K562 (cell line): ENCODE results near the gene CREB3L4. TPM values are rescaled to one million over a fixed set of nuclear protein-coding genes. Genes with fewer than 3 reads are reported as not detected.

Experiments
- CBX3 ChIP-seq, 2 experiments: IDR thresholded peaks; 1 replicate in 1 of 2; 2 replicates in 1 of 2; pipeline ENCODE4 v1.6.1; 2012; ENCODE audit warnings: inconsistent platforms in 2 of 2, low read length in 2 of 2, borderline replicate concordance in 1 of 2, control low read depth in 1 of 2
- CCNT2 ChIP-seq: IDR thresholded peaks from 2 replicates; pipeline ENCODE4 v1.6.1; 2011; ENCODE audit warnings: borderline replicate concordance, low read depth, mild to moderate bottlenecking, moderate library complexity, mixed read lengths, low read length; ENCODE audit not compliant: insufficient read length; ENCODE audit errors: extremely low read depth
- HMGXB4 ChIP-seq: sonication (generic); formaldehyde crosslinking; IDR thresholded peaks from 2 replicates; pipeline ENCODE4 v1.8.1; 2023; ENCODE audit warnings: mild to moderate bottlenecking, missing genetic modification reagents
- HSF4 ChIP-seq: fragments of 250-450 bp; sonication (Bioruptor Pico); IDR thresholded peaks from 2 replicates; pipeline ENCODE4 v2.1.2; 2022; ENCODE audit warnings: mild to moderate bottlenecking, moderate library complexity, borderline replicate concordance
- KDM4B ChIP-seq, 2 experiments: fragments of 450-650 bp in 1 of 2; sonication (generic) in 1 of 2; IDR thresholded peaks; 2 replicates each; pipeline ENCODE4 v1.6.1; 2016 to 2017; ENCODE audit warnings: borderline replicate concordance in 2 of 2, antibody characterized with exemption in 1 of 2, low read depth in 1 of 2, mild to moderate bottlenecking in 1 of 2
- MNT ChIP-seq, 2 experiments: fragments of 450-650 bp; conservative IDR thresholded peaks; 2 replicates each; pipeline ENCODE4 v1.6.1; 2017; ENCODE audit warnings: mild to moderate bottlenecking in 2 of 2, moderate library complexity in 2 of 2
- POLR2A ChIP-seq: fragments of 450-650 bp; conservative IDR thresholded peaks from 2 replicates; pipeline ENCODE4 v1.6.1; 2016
- POLR2H ChIP-seq: IDR thresholded peaks from 2 replicates; pipeline ENCODE4 v1.6.1; 2016; ENCODE audit warnings: missing genetic modification characterization, low read depth, mild to moderate bottlenecking, control low read depth, missing compliant biosample characterization, moderate library complexity
- SFPQ ChIP-seq: fragments of 200-400 bp; formaldehyde crosslinking; IDR thresholded peaks from 2 replicates; pipeline ENCODE4 v1.6.1; 2017; ENCODE audit warnings: mild to moderate bottlenecking, low read depth, low read length, moderate library complexity
- SMARCA5 ChIP-seq: fragments of 450-650 bp; IDR thresholded peaks from 2 replicates; pipeline ENCODE4 v1.6.1; 2016
- SMC3 ChIP-seq: conservative IDR thresholded peaks from 2 replicates; pipeline ENCODE4 v1.6.1; 2011; ENCODE audit warnings: low read depth, low read length, improper control_type of control experiment; ENCODE audit not compliant: insufficient read depth
- TAF15 ChIP-seq: fragments of 200-400 bp; formaldehyde crosslinking; IDR thresholded peaks from 2 replicates; pipeline ENCODE4 v1.6.1; 2017; ENCODE audit warnings: mild to moderate bottlenecking, low read depth, low read length, moderate library complexity
- USF1 ChIP-seq: sonication (generic); formaldehyde crosslinking; IDR thresholded peaks from 2 replicates; pipeline ENCODE4 v1.9.0; 2022; ENCODE audit warnings: mild to moderate bottlenecking, missing genetic modification reagents
- ZNF140 ChIP-seq: fragments of 250-450 bp; sonication (Bioruptor Pico); IDR thresholded peaks from 2 replicates; pipeline ENCODE4 v1.8.0; 2021; ENCODE audit warnings: moderate library complexity, mild to moderate bottlenecking, inconsistent platforms
- ZNF408 ChIP-seq: fragments of 250-450 bp; sonication (Bioruptor Pico); IDR thresholded peaks from 2 replicates; pipeline ENCODE4 v1.4.0; 2020; ENCODE audit warnings: low read depth, mild to moderate bottlenecking, moderate library complexity
- ZNF639 ChIP-seq, 2 experiments: fragments of 200-800 bp in 1 of 2; sonication (Bioruptor generic) in 1 of 2; sonication (generic) in 1 of 2; formaldehyde crosslinking in 1 of 2; IDR thresholded peaks in 1 of 2; conservative IDR thresholded peaks in 1 of 2; 2 replicates each; pipeline versions ENCODE4 v1.5.0 to v1.6.1; 2016 to 2020; ENCODE audit warnings: missing compliant biosample characterization in 1 of 2, missing genetic modification characterization in 1 of 2, missing genetic modification reagents in 1 of 2
- ZNF644 ChIP-seq: fragments of 200-800 bp; sonication (Bioruptor generic); IDR thresholded peaks from 2 replicates; pipeline ENCODE4 v1.6.1; 2016; ENCODE audit warnings: low read depth, missing genetic modification characterization, missing compliant biosample characterization
- polyA plus RNA-seq, 8 experiments: library from polyadenylated mRNA; depleted of rRNA in 4 of 8; stranded (reverse) in 5 of 8; unstranded in 3 of 8; fragments of >200 nt; fragmentation: Nextera tagmentation in 2 of 8; fragmentation: Illumina TruSeq in 1 of 8; extraction: Ambion mirVana in 2 of 8; extraction: Trizol in 1 of 8; gene quantifications; 2 replicates each; pipeline versions ENCODE4 v1.2.1 to v1.2.3, GENCODE V29; 2011 to 2014; ENCODE audit warnings: inconsistent platforms in 1 of 8, missing spikeins in 1 of 8
- total RNA-seq, 7 experiments: library from RNA; depleted of rRNA in 6 of 7; stranded (reverse); fragments of >200 nt in 6 of 7; fragmentation: Illumina TruSeq in 2 of 7; extraction: Trizol in 2 of 7; gene quantifications; 2 replicates each; pipeline versions ENCODE4 v1.2.1 to v1.2.3, GENCODE V29; 2011 to 2021; ENCODE audit warnings: low replicate concordance in 1 of 7

Gene CREB3L4
- total and polyA plus RNA-seq, 9 of the 15 experiments (the other 6 are each of a cell fraction or from before 2014, with no cell fraction given), result 9.9 to 18.6 (median 13.9) TPM

GRCh38 chr1:153922076-153922971, 45.4 kb upstream of the CREB3L4 start (continued):
- no peak for TF ChIP-seq SMARCA5
- no peak for TF ChIP-seq HSF4 (CRISPR knock-in tag)
- TF ChIP-seq CCNT2, result peak; percentile 29
- TF ChIP-seq USF1, result peak; percentile 5; the same call in 1 of the 2 replicates
- TF ChIP-seq ZNF408, result no peak
- no peak for TF ChIP-seq ZNF140 (CRISPR knock-in tag)
- TF ChIP-seq MNT (conservative IDR thresholded peaks at IDR 0.05), result peak in 1 of 2 experiments; percentile 59; a peak in 2 of 4 replicates
- TF ChIP-seq ZNF644 (tag), result no peak
- 0 out of 2 replicates have a peak, but pooled peaks have one; percentile 5 for TF ChIP-seq SMC3
- TF ChIP-seq TAF15, result no peak
- peak in 1 of 2 experiments; percentile 98; a peak in 2 of 4 replicates for TF ChIP-seq ZNF639 (CRISPR knock-in tag; conservative IDR thresholded peaks at IDR 0.05 in 1 of 2, IDR thresholded peaks at IDR 0.05 in 1 of 2)
- peak in 1 of 2 experiments; percentile 73; a peak in 1 of 4 replicates for TF ChIP-seq KDM4B (IDR thresholded peaks at IDR 0.05; ENCODE audit: borderline replicate concordance in 2 of 2, low read depth in 1 of 2)
- TF ChIP-seq CBX3 (IDR thresholded peaks at IDR 0.05; ENCODE audit: borderline replicate concordance in 1 of 2, low read length in 2 of 2), result no peak
- TF ChIP-seq SFPQ, result no peak
- TF ChIP-seq HMGXB4 (CRISPR knock-in tag), result 0 out of 2 replicates have a peak, but pooled peaks have one; percentile 32
- TF ChIP-seq POLR2A, result peak; percentile 74
- TF ChIP-seq POLR2H, result peak; percentile 51
